OCI-LY3 (cell line): ENCODE results near the gene CDK16.

Experiments used
- H2AFZ ChIP-seq: fragments of 200-600, 300-600 bp; shearing (Covaris generic); 2 replicates; pipeline ENCODE4 v1.6.0; 2014; ENCODE audit warnings: antibody characterized with exemption, low read depth, low read length
- H3K27ac ChIP-seq: fragments of 200-600, 300-600 bp; sonication (generic); 2 replicates; pipeline ENCODE4 v1.5.1; 2014; ENCODE audit warnings: mild to moderate bottlenecking, low read length, moderate library complexity, mixed read lengths
- H3K27me3 ChIP-seq: fragments of 200-600, 300-600 bp; sonication (generic); 2 replicates; pipeline ENCODE4 v1.6.1; 2014; ENCODE audit warnings: low read depth, low read length, mixed read lengths
- H3K36me3 ChIP-seq: fragments of 200-600, 300-600 bp; sonication (generic); replicated peaks from 2 replicates; pipeline ENCODE3; 2014; ENCODE audit warnings: low read depth, low read length, mixed read lengths
- H3K4me1 ChIP-seq: fragments of 300-600, 200-600 bp; sonication (generic); 2 replicates; pipeline ENCODE4 v1.6.1; 2014; ENCODE audit warnings: low read length, mixed read lengths
- H3K4me2 ChIP-seq: fragments of 200-600, 300-600 bp; sonication (generic); 2 replicates; pipeline ENCODE4 v1.6.1; 2014; ENCODE audit warnings: low read length, mixed read lengths
- H3K4me3 ChIP-seq: fragments of 300-600, 200-600 bp; sonication (generic); 2 replicates; pipeline ENCODE4 v1.5.1; 2014; ENCODE audit warnings: antibody characterized with exemption, mild to moderate bottlenecking, low read length, moderate library complexity
- H3K79me2 ChIP-seq: fragments of 300-600, 200-600 bp; shearing (Covaris generic); 2 replicates; pipeline ENCODE4 v1.6.1; 2014; ENCODE audit warnings: mild to moderate bottlenecking, low read length, mixed read lengths
- H3K9ac ChIP-seq: fragments of 300-600, 200-600 bp; shearing (Covaris generic); 2 replicates; pipeline ENCODE4 v1.6.0; 2014; ENCODE audit warnings: mild to moderate bottlenecking, low read length, moderate library complexity
- H3K9me3 ChIP-seq: fragments of 200-600, 300-600 bp; shearing (Covaris generic); 2 replicates; pipeline ENCODE4 v1.6.1; 2014; ENCODE audit warnings: low read length, mixed read lengths; ENCODE audit not compliant: insufficient read depth
- H4K20me1 ChIP-seq: fragments of 200-600, 300-600 bp; sonication (generic); 2 replicates; pipeline ENCODE4 v1.6.1; 2016; ENCODE audit warnings: low read length, mixed read lengths; ENCODE audit not compliant: insufficient read depth
- CTCF ChIP-seq: fragments of 200-600, 300-600 bp; sonication (generic); IDR thresholded peaks from 2 replicates; pipeline ENCODE4 v1.5.1; 2014; ENCODE audit warnings: antibody characterized with exemption, low read length, low read depth
- EZH2phosphoT487 ChIP-seq: fragments of 200-600 bp; shearing (Covaris generic); IDR thresholded peaks from 2 replicates; pipeline ENCODE4 v1.6.1; 2018; ENCODE audit warnings: antibody characterized with exemption, mixed run types, low read depth

The CDK16 gene

GRCh38 chrX:47224896-47225290, 6.4 kb downstream of the CDK16 start:
- H3K27me3 ChIP-seq, result no peaks in the 10 kb centered on the region
- H3K4me1 ChIP-seq, result peaks cover 6% of the 10 kb centered on the region
- TF ChIP-seq EZH2phosphoT487, result no peak
- TF ChIP-seq CTCF, result no peak
- peaks cover 23% of the 10 kb centered on the region for H3K36me3 ChIP-seq
- H3K4me2 ChIP-seq, result no peak overlapping the region
- no peak overlapping the region for H3K9ac ChIP-seq
- no peak overlapping the region for H3K27ac ChIP-seq
- peaks cover 22% of the 10 kb centered on the region for H4K20me1 ChIP-seq
- H3K9me3 ChIP-seq, result no peaks in the 10 kb centered on the region
- no peak overlapping the region for H2AFZ ChIP-seq
- no peak overlapping the region for H3K4me3 ChIP-seq
- peaks cover 25% of the 10 kb centered on the region for H3K79me2 ChIP-seq

GRCh38 chrX:47226071-47226470, 7.6 kb downstream of the CDK16 start:
- H2AFZ ChIP-seq, result no peak overlapping the region
- no peaks in the 10 kb centered on the region for H3K4me1 ChIP-seq
- H3K36me3 ChIP-seq, result peaks cover 23% of the 10 kb centered on the region
- no peak overlapping the region for H3K4me2 ChIP-seq
- no peaks in the 10 kb centered on the region for H3K27me3 ChIP-seq
- H3K4me3 ChIP-seq, result no peak overlapping the region
- no peak overlapping the region for H3K27ac ChIP-seq
- H4K20me1 ChIP-seq, result peaks cover 11% of the 10 kb centered on the region
- TF ChIP-seq EZH2phosphoT487 (no peak), CTCF (no peak)
- no peak overlapping the region for H3K9ac ChIP-seq
- H3K79me2 ChIP-seq, result peaks cover 13% of the 10 kb centered on the region
- no peaks in the 10 kb centered on the region for H3K9me3 ChIP-seq

- H3K79me2 ChIP-seq, result peaks cover 7% of the 10 kb centered on the region
- H3K4me1 ChIP-seq, result no peaks in the 10 kb centered on the region
- no peak overlapping the region for H3K27ac ChIP-seq
- TF ChIP-seq CTCF, result no peak
- TF ChIP-seq EZH2phosphoT487, result no peak
- no peak overlapping the region for H3K4me2 ChIP-seq
- no peak overlapping the region for H3K4me3 ChIP-seq
- peaks cover 23% of the 10 kb centered on the region for H3K36me3 ChIP-seq
- H3K9ac ChIP-seq, result no peak overlapping the region
- no peaks in the 10 kb centered on the region for H3K9me3 ChIP-seq
- no peak overlapping the region for H2AFZ ChIP-seq
- peaks cover 4% of the 10 kb centered on the region; the same call in 1 of the 2 replicates for H4K20me1 ChIP-seq
- H3K27me3 ChIP-seq, result no peaks in the 10 kb centered on the region
These were observed 8.3 kb downstream of the CDK16 start for GRCh38 chrX:47226531-47227333.

GRCh38 chrX:47227334-47227583, 8.8 kb downstream of the CDK16 start:
- peaks cover 1% of the 10 kb centered on the region; the same call in 1 of the 2 replicates for H4K20me1 ChIP-seq
- H3K9me3 ChIP-seq, result no peaks in the 10 kb centered on the region
- peaks cover 23% of the 10 kb centered on the region for H3K36me3 ChIP-seq
- H3K9ac ChIP-seq, result no peak overlapping the region
- no peak overlapping the region for H2AFZ ChIP-seq
- H3K27ac ChIP-seq, result no peak overlapping the region
- peaks cover 2% of the 10 kb centered on the region for H3K79me2 ChIP-seq
- H3K27me3 ChIP-seq, result no peaks in the 10 kb centered on the region
- peaks cover 3% of the 10 kb centered on the region for H3K4me1 ChIP-seq
- no peak overlapping the region for H3K4me2 ChIP-seq
- H3K4me3 ChIP-seq, result no peak overlapping the region
- TF ChIP-seq CTCF (no peak), EZH2phosphoT487 (no peak)
